ENCODE data around the gene SPECC1. TPM values are rescaled to one million over a fixed set of nuclear protein-coding genes. Genes with fewer than 3 reads are reported as not detected.

Gene SPECC1
- polyA plus RNA-seq, 1 of the 3 experiments (the other 2 are of a cell fraction): 11.2 TPM

DNA sequence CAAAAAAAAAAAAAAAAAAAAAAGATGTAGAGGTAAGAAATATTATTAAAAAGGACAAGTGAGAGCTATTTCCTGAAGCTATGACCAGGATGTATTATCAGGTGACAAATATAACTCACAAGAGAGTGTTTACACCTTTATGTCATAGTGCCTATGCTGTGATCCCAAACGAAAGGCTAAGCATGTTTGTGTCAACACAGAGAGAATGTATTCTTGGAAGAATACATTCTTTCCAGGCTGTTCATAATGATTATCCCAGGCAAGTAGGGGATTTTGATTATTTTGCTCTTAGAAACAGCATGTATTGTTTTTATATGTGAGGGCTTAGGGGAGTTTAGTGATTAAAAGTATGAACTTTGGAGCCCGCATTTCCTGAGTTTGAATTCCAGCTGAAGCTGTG, 175.0 kb downstream of the SPECC1 start:
- peaks cover 19% of the 10 kb centered on the region; the same call in 1 of the 2 replicates for H3K79me2 ChIP-seq (ENCODE audit: insufficient read depth)
- H3K27ac ChIP-seq (ENCODE audit: low read depth in 2 of 2, low read length in 1 of 2): no peak overlapping the region
- no peaks in the 10 kb centered on the region for H3K9me2 ChIP-seq
- H3K9ac ChIP-seq: no peak overlapping the region
- no peak for DNase-seq
- POLR2A ChIA-PET: no interaction called here
- WGBS (ENCODE audit: low lambda C conversion rate): 71% methylated on average over 2 of the region's 2 CpGs
- H3K27me3 ChIP-seq (ENCODE audit: insufficient read depth): no peaks in the 10 kb centered on the region
- H4K20me1 ChIP-seq (ENCODE audit: insufficient read depth): no peaks in the 10 kb centered on the region
- no peaks in the 10 kb centered on the region for H3K9me3 ChIP-seq
- CTCF ChIA-PET: interaction anchor here (1.7 kb wide), 1 partner anchor 62 kb away, joined by 5 read pairs; no protein-coding TSS in a partner anchor
- no peak overlapping the region for H3K4me3 ChIP-seq (ENCODE audit: low read depth in 2 of 2, low read length in 1 of 2)
- no peak overlapping the region for H2AFZ ChIP-seq (ENCODE audit: low read depth)
- peaks cover 7% of the 10 kb centered on the region for H3F3A ChIP-seq (replicated peaks; ENCODE audit: insufficient read depth)
- no peaks in the 10 kb centered on the region for H3K36me3 ChIP-seq (replicated peaks in 1 of 2; ENCODE audit: control insufficient read depth in 1 of 2, insufficient read depth in 2 of 2, low read length in 1 of 2)
- H3K4me1 ChIP-seq (ENCODE audit: control insufficient read depth in 1 of 2, insufficient read depth in 2 of 2, low read depth in 1 of 2, low read length in 1 of 2): peaks cover 5 to 6% of the 10 kb centered on the region in 2 experiments; a peak in 3 of 4 replicates
- H3K4me2 ChIP-seq: no peak overlapping the region
- TF ChIP-seq YY1 (IDR thresholded peaks at IDR 0.05; ENCODE audit: low read depth) (no peak), RFX5 (IDR thresholded peaks at IDR 0.05; ENCODE audit: low read length) (no peak), POLR2AphosphoS5 (IDR thresholded peaks at IDR 0.05; ENCODE audit: low read depth, low read length) (no peak)

DNA sequence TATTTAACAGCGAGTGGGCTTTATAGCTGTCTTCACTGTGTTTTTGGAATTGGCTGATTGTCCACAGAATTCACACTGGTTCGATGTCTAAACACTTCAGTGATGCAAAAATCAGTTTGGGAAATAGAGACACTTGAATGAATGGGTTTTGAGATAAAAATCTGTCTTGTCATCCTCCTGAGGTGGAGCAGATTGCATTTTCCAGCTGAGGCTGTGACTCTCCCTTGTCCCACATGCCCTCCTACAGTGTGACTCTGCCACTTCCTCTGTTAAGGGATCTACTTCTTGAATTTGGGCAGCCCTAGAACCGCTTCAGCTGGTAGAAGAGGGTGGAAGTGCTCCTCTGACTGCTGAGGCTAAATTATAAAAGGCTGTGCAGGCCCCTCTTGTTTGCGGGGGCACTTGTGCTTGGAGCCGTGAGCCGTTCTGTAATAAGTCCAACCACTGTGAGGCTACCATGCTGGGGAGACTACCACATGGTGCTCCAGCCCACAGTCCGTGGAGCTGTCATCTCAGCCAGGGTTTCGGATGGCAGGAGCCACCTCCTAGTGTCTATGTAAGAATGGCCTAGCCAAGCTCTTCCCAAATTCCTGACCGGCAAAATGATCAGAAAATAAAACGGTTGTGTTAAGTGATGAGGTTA, 175.9 kb downstream of the SPECC1 start:
- H3K27me3 ChIP-seq (ENCODE audit: insufficient read depth): no peaks in the 10 kb centered on the region
- ChIA-PET CTCF (interaction anchor here (1.3 to 1.7 kb wide), 2 partner anchors 12 to 63 kb away, joined by 3 to 5 read pairs; no protein-coding TSS in a partner anchor), POLR2A (no interaction called here)
- H3K9ac ChIP-seq: no peak overlapping the region
- no peak for DNase-seq
- H3K27ac ChIP-seq (ENCODE audit: low read depth in 2 of 2, low read length in 1 of 2): no peak overlapping the region
- H3K9me3 ChIP-seq: no peaks in the 10 kb centered on the region
- no peaks in the 10 kb centered on the region for H3K36me3 ChIP-seq (replicated peaks in 1 of 2; ENCODE audit: control insufficient read depth in 1 of 2, insufficient read depth in 2 of 2, low read length in 1 of 2)
- no peaks in the 10 kb centered on the region for H3K9me2 ChIP-seq
- no peak overlapping the region for H3K4me2 ChIP-seq
- H3K4me3 ChIP-seq (ENCODE audit: low read depth in 2 of 2, low read length in 1 of 2): no peak overlapping the region
- H2AFZ ChIP-seq (ENCODE audit: low read depth): no peak overlapping the region
- H3F3A ChIP-seq (replicated peaks; ENCODE audit: insufficient read depth): peaks cover 9% of the 10 kb centered on the region
- H3K4me1 ChIP-seq (ENCODE audit: control insufficient read depth in 1 of 2, insufficient read depth in 2 of 2, low read depth in 1 of 2, low read length in 1 of 2): peaks cover 5 to 14% of the 10 kb centered on the region in 2 experiments; a peak in 3 of 4 replicates
- TF ChIP-seq, protein P1, sequence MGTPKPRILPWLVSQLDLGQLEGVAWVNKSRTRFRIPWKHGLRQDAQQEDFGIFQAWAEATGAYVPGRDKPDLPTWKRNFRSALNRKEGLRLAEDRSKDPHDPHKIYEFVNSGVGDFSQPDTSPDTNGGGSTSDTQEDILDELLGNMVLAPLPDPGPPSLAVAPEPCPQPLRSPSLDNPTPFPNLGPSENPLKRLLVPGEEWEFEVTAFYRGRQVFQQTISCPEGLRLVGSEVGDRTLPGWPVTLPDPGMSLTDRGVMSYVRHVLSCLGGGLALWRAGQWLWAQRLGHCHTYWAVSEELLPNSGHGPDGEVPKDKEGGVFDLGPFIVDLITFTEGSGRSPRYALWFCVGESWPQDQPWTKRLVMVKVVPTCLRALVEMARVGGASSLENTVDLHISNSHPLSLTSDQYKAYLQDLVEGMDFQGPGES (IDR thresholded peaks at IDR 0.05; ENCODE audit: low read depth, low read length): no peak
- TF ChIP-seq, protein P2, sequence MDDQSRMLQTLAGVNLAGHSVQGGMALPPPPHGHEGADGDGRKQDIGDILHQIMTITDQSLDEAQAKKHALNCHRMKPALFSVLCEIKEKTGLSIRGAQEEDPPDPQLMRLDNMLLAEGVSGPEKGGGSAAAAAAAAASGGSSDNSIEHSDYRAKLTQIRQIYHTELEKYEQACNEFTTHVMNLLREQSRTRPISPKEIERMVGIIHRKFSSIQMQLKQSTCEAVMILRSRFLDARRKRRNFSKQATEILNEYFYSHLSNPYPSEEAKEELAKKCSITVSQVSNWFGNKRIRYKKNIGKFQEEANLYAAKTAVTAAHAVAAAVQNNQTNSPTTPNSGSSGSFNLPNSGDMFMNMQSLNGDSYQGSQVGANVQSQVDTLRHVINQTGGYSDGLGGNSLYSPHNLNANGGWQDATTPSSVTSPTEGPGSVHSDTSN (IDR thresholded peaks at IDR 0.05): no peak
- TF ChIP-seq FOXM1 (IDR thresholded peaks at IDR 0.05; ENCODE audit: low read depth) (no peak), GATA2 (CRISPR knock-in tag; IDR thresholded peaks at IDR 0.05) (no peak), TEAD4 (IDR thresholded peaks at IDR 0.05; ENCODE audit: borderline replicate concordance, insufficient read depth) (no peak), TCF12 (IDR thresholded peaks at IDR 0.05) (no peak), EP300 (IDR thresholded peaks at IDR 0.05; ENCODE audit: borderline replicate concordance in 1 of 2, low read depth in 1 of 2, low read length in 1 of 2) (no peak), RXRA (IDR thresholded peaks at IDR 0.05; ENCODE audit: borderline replicate concordance, low read depth) (no peak), MXI1 (IDR thresholded peaks at IDR 0.05; ENCODE audit: low read depth, low read length) (no peak), TAF1 (IDR thresholded peaks at IDR 0.05; ENCODE audit: borderline replicate concordance, low read depth, low read length) (no peak), RFX5 (IDR thresholded peaks at IDR 0.05; ENCODE audit: low read length) (no peak), SIN3A (IDR thresholded peaks at IDR 0.05; ENCODE audit: borderline replicate concordance, low read depth, low read length) (no peak), GABPA (IDR thresholded peaks at IDR 0.05; ENCODE audit: low read depth) (no peak), YY1 (IDR thresholded peaks at IDR 0.05; ENCODE audit: low read depth) (no peak), RAD21 (IDR thresholded peaks at IDR 0.05; ENCODE audit: low read length) (no peak), FOXJ3 (CRISPR knock-in tag; IDR thresholded peaks at IDR 0.05) (no peak)
- TF ChIP-seq, protein P3, sequence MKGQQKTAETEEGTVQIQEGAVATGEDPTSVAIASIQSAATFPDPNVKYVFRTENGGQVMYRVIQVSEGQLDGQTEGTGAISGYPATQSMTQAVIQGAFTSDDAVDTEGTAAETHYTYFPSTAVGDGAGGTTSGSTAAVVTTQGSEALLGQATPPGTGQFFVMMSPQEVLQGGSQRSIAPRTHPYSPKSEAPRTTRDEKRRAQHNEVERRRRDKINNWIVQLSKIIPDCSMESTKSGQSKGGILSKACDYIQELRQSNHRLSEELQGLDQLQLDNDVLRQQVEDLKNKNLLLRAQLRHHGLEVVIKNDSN (IDR thresholded peaks at IDR 0.05; ENCODE audit: borderline replicate concordance, low read depth): no peak
- TF ChIP-seq, protein P4, sequence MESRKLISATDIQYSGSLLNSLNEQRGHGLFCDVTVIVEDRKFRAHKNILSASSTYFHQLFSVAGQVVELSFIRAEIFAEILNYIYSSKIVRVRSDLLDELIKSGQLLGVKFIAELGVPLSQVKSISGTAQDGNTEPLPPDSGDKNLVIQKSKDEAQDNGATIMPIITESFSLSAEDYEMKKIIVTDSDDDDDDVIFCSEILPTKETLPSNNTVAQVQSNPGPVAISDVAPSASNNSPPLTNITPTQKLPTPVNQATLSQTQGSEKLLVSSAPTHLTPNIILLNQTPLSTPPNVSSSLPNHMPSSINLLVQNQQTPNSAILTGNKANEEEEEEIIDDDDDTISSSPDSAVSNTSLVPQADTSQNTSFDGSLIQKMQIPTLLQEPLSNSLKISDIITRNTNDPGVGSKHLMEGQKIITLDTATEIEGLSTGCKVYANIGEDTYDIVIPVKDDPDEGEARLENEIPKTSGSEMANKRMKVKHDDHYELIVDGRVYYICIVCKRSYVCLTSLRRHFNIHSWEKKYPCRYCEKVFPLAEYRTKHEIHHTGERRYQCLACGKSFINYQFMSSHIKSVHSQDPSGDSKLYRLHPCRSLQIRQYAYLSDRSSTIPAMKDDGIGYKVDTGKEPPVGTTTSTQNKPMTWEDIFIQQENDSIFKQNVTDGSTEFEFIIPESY (IDR thresholded peaks at IDR 0.05; ENCODE audit: borderline replicate concordance, low read depth): no peak
- TF ChIP-seq, protein P5, sequence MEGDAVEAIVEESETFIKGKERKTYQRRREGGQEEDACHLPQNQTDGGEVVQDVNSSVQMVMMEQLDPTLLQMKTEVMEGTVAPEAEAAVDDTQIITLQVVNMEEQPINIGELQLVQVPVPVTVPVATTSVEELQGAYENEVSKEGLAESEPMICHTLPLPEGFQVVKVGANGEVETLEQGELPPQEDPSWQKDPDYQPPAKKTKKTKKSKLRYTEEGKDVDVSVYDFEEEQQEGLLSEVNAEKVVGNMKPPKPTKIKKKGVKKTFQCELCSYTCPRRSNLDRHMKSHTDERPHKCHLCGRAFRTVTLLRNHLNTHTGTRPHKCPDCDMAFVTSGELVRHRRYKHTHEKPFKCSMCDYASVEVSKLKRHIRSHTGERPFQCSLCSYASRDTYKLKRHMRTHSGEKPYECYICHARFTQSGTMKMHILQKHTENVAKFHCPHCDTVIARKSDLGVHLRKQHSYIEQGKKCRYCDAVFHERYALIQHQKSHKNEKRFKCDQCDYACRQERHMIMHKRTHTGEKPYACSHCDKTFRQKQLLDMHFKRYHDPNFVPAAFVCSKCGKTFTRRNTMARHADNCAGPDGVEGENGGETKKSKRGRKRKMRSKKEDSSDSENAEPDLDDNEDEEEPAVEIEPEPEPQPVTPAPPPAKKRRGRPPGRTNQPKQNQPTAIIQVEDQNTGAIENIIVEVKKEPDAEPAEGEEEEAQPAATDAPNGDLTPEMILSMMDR (IDR thresholded peaks at IDR 0.05): no peak
- TF ChIP-seq, protein P6, sequence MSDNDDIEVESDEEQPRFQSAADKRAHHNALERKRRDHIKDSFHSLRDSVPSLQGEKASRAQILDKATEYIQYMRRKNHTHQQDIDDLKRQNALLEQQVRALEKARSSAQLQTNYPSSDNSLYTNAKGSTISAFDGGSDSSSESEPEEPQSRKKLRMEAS (IDR thresholded peaks at IDR 0.05; ENCODE audit: low read depth): no peak
- H3K79me2 ChIP-seq (ENCODE audit: insufficient read depth): peaks cover 20% of the 10 kb centered on the region; the same call in 1 of the 2 replicates
- WGBS (ENCODE audit: low lambda C conversion rate): 95% methylated on average over 10 of the region's 10 CpGs
- no peaks in the 10 kb centered on the region for H4K20me1 ChIP-seq (ENCODE audit: insufficient read depth)
